CD4-positive, alpha-beta T cell treated with Interleukin-17A for 1 hour (primary cell): ENCODE measurements around the gene KCNIP1.

ENCODE experiments used
- DNase-seq: peaks from one replicate; pipeline ENCODE4 v3.0.0-alpha.2; 2020

Gene KCNIP1

GRCh38 chr5:170571281-170571731 lies 67.5 kb downstream of the KCNIP1 start:
- DNase-seq = no peak

GRCh38 chr5:170571875-170572852 lies 68.3 kb downstream of the KCNIP1 start:
- no peak for DNase-seq

GRCh38 chr5:170573114-170573513 lies 69.3 kb downstream of the KCNIP1 start:
- no peak for DNase-seq

- DNase-seq = no peak
These were observed 69.8 kb downstream of the KCNIP1 start for GRCh38 chr5:170573660-170574059.

GRCh38 chr5:170576602-170577535 lies 73.0 kb downstream of the KCNIP1 start:
- no peak for DNase-seq

GRCh38 chr5:170579601-170580000 lies 75.8 kb downstream of the KCNIP1 start:
- no peak for DNase-seq

- no peak for DNase-seq
These were observed 77.4 kb downstream of the KCNIP1 start for GRCh38 chr5:170581211-170581610.

- DNase-seq = no peak
These were observed 79.0 kb downstream of the KCNIP1 start for GRCh38 chr5:170582644-170583330.

GRCh38 chr5:170584003-170584402 lies 80.2 kb downstream of the KCNIP1 start:
- DNase-seq = no peak

GRCh38 chr5:170584450-170585058 lies 80.7 kb downstream of the KCNIP1 start:
- no peak for DNase-seq

- DNase-seq = no peak
These were observed 81.6 kb downstream of the KCNIP1 start for GRCh38 chr5:170585273-170585948.

- no peak for DNase-seq
These were observed 84.0 kb downstream of the KCNIP1 start for GRCh38 chr5:170587808-170588207.

- no peak for DNase-seq
These were observed 85.8 kb downstream of the KCNIP1 start for GRCh38 chr5:170589643-170590042.

- DNase-seq = no peak
These were observed 86.7 kb downstream of the KCNIP1 start for GRCh38 chr5:170590566-170590965.

- no peak for DNase-seq
These were observed 87.2 kb downstream of the KCNIP1 start for GRCh38 chr5:170591054-170591453.

- DNase-seq = no peak
These were observed 92.7 kb downstream of the KCNIP1 start for GRCh38 chr5:170596482-170597044.

- DNase-seq = no peak
These were observed 93.4 kb downstream of the KCNIP1 start for GRCh38 chr5:170597109-170597751.

GRCh38 chr5:170597872-170598271 lies 94.1 kb downstream of the KCNIP1 start:
- DNase-seq = no peak

GRCh38 chr5:170599756-170600155 lies 95.9 kb downstream of the KCNIP1 start:
- DNase-seq = no peak

GRCh38 chr5:170601619-170602018 lies 97.8 kb downstream of the KCNIP1 start:
- no peak for DNase-seq

- no peak for DNase-seq
These were observed 99.3 kb downstream of the KCNIP1 start for GRCh38 chr5:170603109-170603508.
